Neural cell (in vitro differentiated cells): ENCODE results near the gene ADAT3. TPM values are rescaled to one million over a fixed set of nuclear protein-coding genes. Genes with fewer than 3 reads are reported as not detected.

ENCODE experiments used
- H2AFZ ChIP-seq: fragments of 200-600, 300-800 bp; sonication (generic), shearing (Covaris generic); 2 replicates; pipeline ENCODE4 v1.6.0; 2014; ENCODE audit warnings: low read depth, mild to moderate bottlenecking, antibody characterized with exemption, low read length, moderate library complexity
- H3F3A ChIP-seq: fragments of 200-600 bp; shearing (Covaris generic); 2 replicates; pipeline ENCODE4 v1.6.1; 2016; ENCODE audit warnings: mild to moderate bottlenecking, moderate library complexity, mixed read lengths, antibody characterized with exemption, low read length; ENCODE audit not compliant: insufficient read depth, poor library complexity, severe bottlenecking
- H3K27ac ChIP-seq: fragments of 200-600, 300-800 bp; sonication (generic), shearing (Covaris generic); 2 replicates; pipeline ENCODE4 v1.5.1; 2014; ENCODE audit warnings: mild to moderate bottlenecking, low read length, moderate library complexity
- H3K27me3 ChIP-seq: fragments of 300-800, 200-600 bp; sonication (generic), shearing (Covaris generic); 2 replicates; pipeline ENCODE4 v1.6.0; 2014; ENCODE audit warnings: mild to moderate bottlenecking, low read depth, low read length, moderate library complexity; ENCODE audit not compliant: insufficient read depth
- H3K36me3 ChIP-seq: fragments of 300-800, 200-600 bp; sonication (generic), shearing (Covaris generic); 2 replicates; pipeline ENCODE4 v1.5.1; 2014; ENCODE audit warnings: mild to moderate bottlenecking, antibody characterized with exemption, low read length, moderate library complexity; ENCODE audit not compliant: insufficient read depth
- H3K4me2 ChIP-seq: fragments of 300-800, 200-600 bp; sonication (generic), shearing (Covaris generic); 2 replicates; pipeline ENCODE4 v1.6.0; 2014; ENCODE audit warnings: mild to moderate bottlenecking, low read length
- H3K4me3 ChIP-seq: fragments of 300-800, 200-600 bp; sonication (generic), shearing (Covaris generic); 2 replicates; pipeline ENCODE4 v1.5.1; 2014; ENCODE audit warnings: mild to moderate bottlenecking, low read length, moderate library complexity
- H3K79me2 ChIP-seq: fragments of 200-600 bp; shearing (Covaris generic); replicated peaks from 2 replicates; pipeline ENCODE4 v1.6.0; 2014; ENCODE audit warnings: mild to moderate bottlenecking, low read length, moderate library complexity; ENCODE audit not compliant: insufficient read depth
- H3K9ac ChIP-seq: fragments of 300-800, 200-600 bp; sonication (generic), shearing (Covaris generic); 2 replicates; pipeline ENCODE4 v1.6.1; 2016; ENCODE audit warnings: mild to moderate bottlenecking, low read length, mixed read lengths
- H3K9me2 ChIP-seq: fragments of 200-600 bp; shearing (Covaris generic); 2 replicates; pipeline ENCODE4 v1.6.1; 2016; ENCODE audit warnings: mild to moderate bottlenecking, low read length, mixed read lengths; ENCODE audit not compliant: insufficient read depth
- H3K9me3 ChIP-seq: fragments of 200-600, 300-800 bp; sonication (generic), shearing (Covaris generic); 2 replicates; pipeline ENCODE4 v1.6.1; 2016; ENCODE audit warnings: mild to moderate bottlenecking, mixed run types, low read length, moderate library complexity, mixed read lengths
- H4K20me1 ChIP-seq: fragments of 200-600 bp; shearing (Covaris generic); 2 replicates; pipeline ENCODE4 v1.6.1; 2016; ENCODE audit warnings: mild to moderate bottlenecking, mixed run types; ENCODE audit not compliant: insufficient read depth
- CTCF ChIP-seq: fragments of 450-650 bp; IDR thresholded peaks from 2 replicates; pipeline ENCODE4 v1.5.1; 2014; ENCODE audit warnings: antibody characterized with exemption, mild to moderate bottlenecking, moderate library complexity; ENCODE audit not compliant: poor library complexity, severe bottlenecking
- EP300 ChIP-seq: fragments of 450-650 bp; conservative IDR thresholded peaks from 2 replicates; pipeline ENCODE4 v1.6.1; 2014; ENCODE audit warnings: antibody characterized with exemption, mild to moderate bottlenecking, moderate library complexity; ENCODE audit not compliant: poor library complexity, severe bottlenecking
- EZH2 ChIP-seq: fragments of 200-600, 300-800 bp; shearing (Covaris generic), sonication (generic); IDR thresholded peaks from 2 replicates; pipeline ENCODE4 v1.6.1; 2014; ENCODE audit warnings: antibody characterized with exemption, low read length, borderline replicate concordance, mild to moderate bottlenecking; ENCODE audit not compliant: insufficient read depth, poor library complexity, severe bottlenecking
- MXI1 ChIP-seq: fragments of 450-650 bp; conservative IDR thresholded peaks from 2 replicates; pipeline ENCODE4 v1.6.1; 2014; ENCODE audit warnings: antibody characterized with exemption, mild to moderate bottlenecking; ENCODE audit not compliant: poor library complexity, severe bottlenecking
- POLR2AphosphoS5 ChIP-seq: IDR thresholded peaks from 2 replicates; pipeline ENCODE4 v1.6.1; 2012
- RAD21 ChIP-seq: fragments of 450-650 bp; conservative IDR thresholded peaks from 2 replicates; pipeline ENCODE4 v1.6.1; 2014; ENCODE audit warnings: antibody characterized with exemption, mild to moderate bottlenecking, moderate library complexity
- REST ChIP-seq: IDR thresholded peaks from 2 replicates; pipeline ENCODE4 v1.6.1; 2012; ENCODE audit warnings: borderline replicate concordance
- SMC3 ChIP-seq: fragments of 450-650 bp; conservative IDR thresholded peaks from 2 replicates; pipeline ENCODE4 v1.6.1; 2014; ENCODE audit warnings: antibody characterized with exemption, mild to moderate bottlenecking, moderate library complexity; ENCODE audit not compliant: poor library complexity
- TAF1 ChIP-seq: IDR thresholded peaks from 2 replicates; pipeline ENCODE4 v1.6.1; 2012; ENCODE audit warnings: low read depth
- polyA plus RNA-seq: library from polyadenylated mRNA; depleted of rRNA; stranded (reverse); fragments of >200 nt; gene quantifications from 2 replicates; pipeline ENCODE4 v1.2.3, GENCODE V29; 2014

ADAT3 gene
- polyA plus RNA-seq, 1 donor from 2014 or later, result 1.6 TPM

GRCh38 chr19:1914826-1915341, 9.7 kb downstream of the ADAT3 start:
- Histone ChIP-seq H4K20me1 (peaks cover 3% of the 10 kb centered on the region), H3K9ac (no peak overlapping the region), H3K4me2 (no peak overlapping the region), H3K9me3 (no peaks in the 10 kb centered on the region), H3K27ac (no peak overlapping the region), H3K9me2 (no peaks in the 10 kb centered on the region), H3F3A (no peaks in the 10 kb centered on the region), H2AFZ (no peak overlapping the region), H3K79me2 (no peaks in the 10 kb centered on the region), H3K4me3 (no peak overlapping the region), H3K27me3 (no peaks in the 10 kb centered on the region), H3K36me3 (no peaks in the 10 kb centered on the region)
- no peak for TF ChIP-seq SMC3
- TF ChIP-seq POLR2AphosphoS5, result no peak
- no peak for TF ChIP-seq EP300
- no peak for TF ChIP-seq EZH2
- TF ChIP-seq REST, result no peak
- no peak for TF ChIP-seq RAD21
- no peak for TF ChIP-seq MXI1
- TF ChIP-seq CTCF, result no peak
- TF ChIP-seq TAF1, result no peak

- no peak overlapping the region for H3K27ac ChIP-seq
- TF ChIP-seq SMC3 (no peak), REST (no peak), TAF1 (no peak)
- H3K4me2 ChIP-seq, result no peak overlapping the region
- no peak overlapping the region for H2AFZ ChIP-seq
- no peaks in the 10 kb centered on the region for H3K36me3 ChIP-seq
- no peaks in the 10 kb centered on the region for H3K9me3 ChIP-seq
- no peaks in the 10 kb centered on the region for H3K27me3 ChIP-seq
- H3K9ac ChIP-seq, result no peak overlapping the region
- no peaks in the 10 kb centered on the region for H3F3A ChIP-seq
- no peaks in the 10 kb centered on the region for H3K79me2 ChIP-seq
- H3K9me2 ChIP-seq, result no peaks in the 10 kb centered on the region
- no peak overlapping the region for H3K4me3 ChIP-seq
- peaks cover 3% of the 10 kb centered on the region for H4K20me1 ChIP-seq
Measured at GRCh38 chr19:1917146-1917545, 11.9 kb downstream of the ADAT3 start.
